Astrocyte (in vitro differentiated cells and primary cell): ENCODE measurements around the gene RAD9B. TPM values are rescaled to one million over a fixed set of nuclear protein-coding genes. Genes with fewer than 3 reads are reported as not detected.

Experiments used
- DNase-seq: peaks from one replicate; pipeline ENCODE4 v3.0.0-alpha.2; 2010; ENCODE audit warnings: low read depth
- FAIRE-seq: peaks from 2 replicates; lab custom pipeline; 2011; peaks lifted over from hg19 to GRCh38; lab: Jason Lieb, UNC
- H2AFZ ChIP-seq: 2 replicates; pipeline ENCODE4 v1.6.0; 2012; ENCODE audit warnings: low read depth, low read length, inconsistent platforms
- H3K27ac ChIP-seq: 2 replicates; pipeline ENCODE4 v1.5.1; 2011; ENCODE audit warnings: low read depth, low read length, inconsistent platforms
- H3K27me3 ChIP-seq: 2 replicates; pipeline ENCODE4 v1.6.0; 2011; ENCODE audit warnings: low read length, inconsistent platforms; ENCODE audit not compliant: insufficient read depth
- H3K36me3 ChIP-seq: 2 replicates; pipeline ENCODE4 v1.5.1; 2011; ENCODE audit warnings: low read length, inconsistent platforms; ENCODE audit not compliant: insufficient read depth
- H3K4me1 ChIP-seq: 2 replicates; pipeline ENCODE4 v1.5.1; 2011; ENCODE audit warnings: low read length, inconsistent platforms; ENCODE audit not compliant: insufficient read depth
- H3K4me2 ChIP-seq: 2 replicates; pipeline ENCODE4 v1.6.0; 2012; ENCODE audit warnings: low read length, inconsistent platforms
- H3K4me3 ChIP-seq: 2 replicates; pipeline ENCODE4 v1.5.1; 2011; ENCODE audit warnings: low read depth, mild to moderate bottlenecking, low read length, inconsistent platforms; ENCODE audit not compliant: insufficient read depth
- H3K79me2 ChIP-seq: 2 replicates; pipeline ENCODE4 v1.6.0; 2012; ENCODE audit warnings: mild to moderate bottlenecking, low read length, inconsistent platforms; ENCODE audit not compliant: insufficient read depth
- H3K9ac ChIP-seq: 2 replicates; pipeline ENCODE4 v1.6.0; 2012; ENCODE audit warnings: mild to moderate bottlenecking, low read length, inconsistent platforms
- H3K9me3 ChIP-seq: 2 replicates; pipeline ENCODE4 v1.5.1; 2012; ENCODE audit warnings: low read depth, mild to moderate bottlenecking, low read length, inconsistent platforms; ENCODE audit not compliant: insufficient read depth
- H4K20me1 ChIP-seq: 2 replicates; pipeline ENCODE4 v1.6.0; 2012; ENCODE audit warnings: low read length, inconsistent platforms; ENCODE audit not compliant: insufficient read depth
- H3K27ac Mint-ChIP-seq: one replicate; pipeline ENCODE4 v1.8.0; 2021; ENCODE audit warnings: mild to moderate bottlenecking, mixed read lengths; ENCODE audit not compliant: unreplicated experiment
- H3K27me3 Mint-ChIP-seq: one replicate; pipeline ENCODE4 v1.8.0; 2021; ENCODE audit warnings: low read depth, mixed read lengths; ENCODE audit not compliant: unreplicated experiment
- H3K36me3 Mint-ChIP-seq: one replicate; pipeline ENCODE4 v1.8.0; 2021; ENCODE audit warnings: low read depth, mixed read lengths; ENCODE audit not compliant: unreplicated experiment
- H3K4me1 Mint-ChIP-seq: one replicate; pipeline ENCODE4 v1.8.0; 2021; ENCODE audit warnings: low read depth, mixed read lengths; ENCODE audit not compliant: unreplicated experiment
- H3K4me3 Mint-ChIP-seq: one replicate; pipeline ENCODE4 v1.8.0; 2021; ENCODE audit warnings: mild to moderate bottlenecking, moderate library complexity, mixed read lengths; ENCODE audit not compliant: unreplicated experiment
- H3K9me3 Mint-ChIP-seq: one replicate; pipeline ENCODE4 v1.8.0; 2021; ENCODE audit warnings: mild to moderate bottlenecking, mixed read lengths; ENCODE audit not compliant: unreplicated experiment
- EZH2 ChIP-seq: IDR thresholded peaks from 2 replicates; pipeline ENCODE4 v1.6.1; 2012; ENCODE audit warnings: mild to moderate bottlenecking, low read length, inconsistent platforms; ENCODE audit not compliant: insufficient read depth
- total RNA-seq: library from RNA; stranded (reverse); gene quantifications from 2 replicates; pipeline ENCODE4 v1.2.1, GENCODE V29; 2021
- TF ChIP-seq, protein P1 (sequence below): IDR thresholded peaks from 2 replicates; pipeline ENCODE4 v1.5.1; 2011; ENCODE audit warnings: low read depth, mild to moderate bottlenecking, inconsistent platforms, low read length, moderate library complexity; ENCODE audit not compliant: insufficient read depth

The RAD9B gene
- total RNA-seq, 1 donor from 2014 or later: 0.66 TPM

GRCh38 chr12:110530511-110530910 is 28.4 kb downstream of the RAD9B start:
- Mint-ChIP-seq H3K27ac (no peak overlapping the region), H3K9me3 (peaks cover 2% of the 10 kb centered on the region), H3K4me1 (peaks cover 7% of the 10 kb centered on the region), H3K4me3 (peak overlapping the region; percentile 50), H3K36me3 (peaks cover 7% of the 10 kb centered on the region), H3K27me3 (no peaks in the 10 kb centered on the region)
- H3K79me2 ChIP-seq: no peaks in the 10 kb centered on the region
- FAIRE-seq (no peak), DNase-seq (no peak)
- peaks cover 7% of the 10 kb centered on the region for H3K4me1 ChIP-seq
- H4K20me1 ChIP-seq: peaks cover 20% of the 10 kb centered on the region
- no peak overlapping the region for H3K4me3 ChIP-seq
- peaks cover 3% of the 10 kb centered on the region for H3K36me3 ChIP-seq
- no peaks in the 10 kb centered on the region for H3K9me3 ChIP-seq
- TF ChIP-seq EZH2: no peak
- TF ChIP-seq, protein P1, sequence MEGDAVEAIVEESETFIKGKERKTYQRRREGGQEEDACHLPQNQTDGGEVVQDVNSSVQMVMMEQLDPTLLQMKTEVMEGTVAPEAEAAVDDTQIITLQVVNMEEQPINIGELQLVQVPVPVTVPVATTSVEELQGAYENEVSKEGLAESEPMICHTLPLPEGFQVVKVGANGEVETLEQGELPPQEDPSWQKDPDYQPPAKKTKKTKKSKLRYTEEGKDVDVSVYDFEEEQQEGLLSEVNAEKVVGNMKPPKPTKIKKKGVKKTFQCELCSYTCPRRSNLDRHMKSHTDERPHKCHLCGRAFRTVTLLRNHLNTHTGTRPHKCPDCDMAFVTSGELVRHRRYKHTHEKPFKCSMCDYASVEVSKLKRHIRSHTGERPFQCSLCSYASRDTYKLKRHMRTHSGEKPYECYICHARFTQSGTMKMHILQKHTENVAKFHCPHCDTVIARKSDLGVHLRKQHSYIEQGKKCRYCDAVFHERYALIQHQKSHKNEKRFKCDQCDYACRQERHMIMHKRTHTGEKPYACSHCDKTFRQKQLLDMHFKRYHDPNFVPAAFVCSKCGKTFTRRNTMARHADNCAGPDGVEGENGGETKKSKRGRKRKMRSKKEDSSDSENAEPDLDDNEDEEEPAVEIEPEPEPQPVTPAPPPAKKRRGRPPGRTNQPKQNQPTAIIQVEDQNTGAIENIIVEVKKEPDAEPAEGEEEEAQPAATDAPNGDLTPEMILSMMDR: no peak
- H3K9ac ChIP-seq: no peak overlapping the region
- no peak overlapping the region for H3K27ac ChIP-seq
- no peak overlapping the region for H2AFZ ChIP-seq
- no peaks in the 10 kb centered on the region for H3K27me3 ChIP-seq
- H3K4me2 ChIP-seq: no peak overlapping the region

- peaks cover 7% of the 10 kb centered on the region for H3K4me1 ChIP-seq
- no peaks in the 10 kb centered on the region for H3K9me3 ChIP-seq
- no peak overlapping the region for H3K9ac ChIP-seq
- Mint-ChIP-seq H3K27ac (no peak overlapping the region), H3K4me1 (peaks cover 10% of the 10 kb centered on the region), H3K36me3 (peaks cover 11% of the 10 kb centered on the region), H3K27me3 (no peaks in the 10 kb centered on the region), H3K4me3 (no peak overlapping the region), H3K9me3 (peaks cover 2% of the 10 kb centered on the region)
- H3K4me3 ChIP-seq: no peak overlapping the region
- no peaks in the 10 kb centered on the region for H3K27me3 ChIP-seq
- no peaks in the 10 kb centered on the region for H3K79me2 ChIP-seq
- peak; percentile 87 for FAIRE-seq
- no peak overlapping the region for H2AFZ ChIP-seq
- H3K36me3 ChIP-seq: peaks cover 9% of the 10 kb centered on the region
- peaks cover 23% of the 10 kb centered on the region for H4K20me1 ChIP-seq
- H3K4me2 ChIP-seq: no peak overlapping the region
- peak; percentile 78 for DNase-seq
- no peak for TF ChIP-seq EZH2
- TF ChIP-seq, protein P1: no peak
- H3K27ac ChIP-seq: no peak overlapping the region
Measured at GRCh38 chr12:110531741-110532333, 29.7 kb downstream of the RAD9B start.

DNA sequence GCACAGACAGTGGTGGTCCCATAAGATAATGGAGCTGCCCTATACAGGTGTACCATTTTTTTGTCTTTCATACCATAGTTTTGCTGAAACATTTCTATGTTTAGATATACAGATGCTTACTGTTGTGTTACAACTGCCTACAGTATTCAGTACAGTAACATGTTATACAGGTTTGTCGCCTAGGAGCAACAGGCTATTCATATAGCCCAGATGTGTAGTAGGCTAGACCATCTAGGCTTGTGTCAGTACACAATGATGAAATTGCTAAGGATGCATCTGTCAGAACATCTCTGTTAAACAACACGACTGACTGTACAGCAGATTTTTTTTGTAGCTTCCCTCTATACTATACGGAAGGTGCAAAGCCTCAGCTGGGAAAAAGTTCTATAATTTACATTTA is 30.5 kb downstream of the RAD9B start:
- Histone ChIP-seq H2AFZ (no peak overlapping the region), H3K27ac (no peak overlapping the region), H3K4me1 (peaks cover 7% of the 10 kb centered on the region), H3K36me3 (peaks cover 14% of the 10 kb centered on the region), H3K4me3 (no peak overlapping the region), H3K9ac (no peak overlapping the region), H3K79me2 (no peaks in the 10 kb centered on the region), H3K9me3 (no peaks in the 10 kb centered on the region), H3K4me2 (no peak overlapping the region), H4K20me1 (peaks cover 26% of the 10 kb centered on the region), H3K27me3 (no peaks in the 10 kb centered on the region)
- Mint-ChIP-seq H3K36me3 (peaks cover 15% of the 10 kb centered on the region), H3K4me3 (no peak overlapping the region), H3K4me1 (peaks cover 10% of the 10 kb centered on the region), H3K27me3 (no peaks in the 10 kb centered on the region), H3K27ac (no peak overlapping the region), H3K9me3 (peaks cover 2% of the 10 kb centered on the region)
- TF ChIP-seq, protein P1: no peak
- TF ChIP-seq EZH2: no peak
- DNase-seq (no peak), FAIRE-seq (no peak)
